ENCODE data around the gene B3GNT3.

Gene B3GNT3

DNA sequence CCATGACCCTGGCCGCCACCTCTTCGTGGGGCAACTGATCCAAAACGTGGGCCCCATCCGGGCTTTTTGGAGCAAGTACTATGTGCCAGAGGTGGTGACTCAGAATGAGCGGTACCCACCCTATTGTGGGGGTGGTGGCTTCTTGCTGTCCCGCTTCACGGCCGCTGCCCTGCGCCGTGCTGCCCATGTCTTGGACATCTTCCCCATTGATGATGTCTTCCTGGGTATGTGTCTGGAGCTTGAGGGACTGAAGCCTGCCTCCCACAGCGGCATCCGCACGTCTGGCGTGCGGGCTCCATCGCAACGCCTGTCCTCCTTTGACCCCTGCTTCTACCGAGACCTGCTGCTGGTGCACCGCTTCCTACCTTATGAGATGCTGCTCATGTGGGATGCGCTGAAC, 16.7 kb downstream of the B3GNT3 start:
- H3K9me3 ChIP-seq (replicated peaks; ENCODE audit: insufficient read depth, low read length): no peaks in the 10 kb centered on the region
- H2AFZ ChIP-seq (ENCODE audit: low read length): no peak overlapping the region
- no peak overlapping the region for H3K9ac ChIP-seq (ENCODE audit: low read length)
- H3K4me2 ChIP-seq (ENCODE audit: low read depth, low read length): no peak overlapping the region
- no peaks in the 10 kb centered on the region for H3K79me2 ChIP-seq (ENCODE audit: low read length)
- H3K4me1 ChIP-seq (ENCODE audit: low read length): no peaks in the 10 kb centered on the region
- no peak for DNase-seq
- no peaks in the 10 kb centered on the region for H3F3A ChIP-seq (ENCODE audit: insufficient read depth, low read length)
- no peaks in the 10 kb centered on the region for H3K9me2 ChIP-seq (replicated peaks; ENCODE audit: insufficient read depth, low read length)
- H3K4me3 ChIP-seq (ENCODE audit: low read length): no peak overlapping the region
- no peaks in the 10 kb centered on the region for H4K20me1 ChIP-seq (ENCODE audit: insufficient read depth, low read length)
- H3K27ac ChIP-seq (ENCODE audit: low read length): no peak overlapping the region
- H3K27me3 ChIP-seq (replicated peaks; ENCODE audit: insufficient read depth, low read length): peaks cover 65% of the 10 kb centered on the region
- no peaks in the 10 kb centered on the region for H3K36me3 ChIP-seq (replicated peaks; ENCODE audit: insufficient read depth, low read length)
- TF ChIP-seq EZH2 (optimal IDR thresholded peaks at IDR 0.05; ENCODE audit: low read depth, low read length) (no peak), EZH2phosphoT487 (IDR thresholded peaks at IDR 0.05; ENCODE audit: low read length) (no peak), CTCF (IDR thresholded peaks at IDR 0.05; ENCODE audit: low read length) (no peak)

DNA sequence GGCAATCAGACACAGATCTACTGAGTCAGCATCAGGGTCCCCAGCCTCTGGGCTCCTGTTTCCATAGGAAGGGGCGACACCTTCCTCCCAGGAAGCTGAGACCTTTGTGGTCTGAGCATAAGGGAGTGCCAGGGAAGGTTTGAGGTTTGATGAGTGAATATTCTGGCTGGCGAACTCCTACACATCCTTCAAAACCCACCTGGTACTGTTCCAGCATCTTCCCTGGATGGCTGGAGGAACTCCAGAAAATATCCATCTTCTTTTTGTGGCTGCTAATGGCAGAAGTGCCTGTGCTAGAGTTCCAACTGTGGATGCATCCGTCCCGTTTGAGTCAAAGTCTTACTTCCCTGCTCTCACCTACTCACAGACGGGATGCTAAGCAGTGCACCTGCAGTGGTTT, 17.2 kb downstream of the B3GNT3 start:
- no peaks in the 10 kb centered on the region for H3K79me2 ChIP-seq (ENCODE audit: low read length)
- no peaks in the 10 kb centered on the region for H3K36me3 ChIP-seq (replicated peaks; ENCODE audit: insufficient read depth, low read length)
- no peaks in the 10 kb centered on the region for H4K20me1 ChIP-seq (ENCODE audit: insufficient read depth, low read length)
- H3K27ac ChIP-seq (ENCODE audit: low read length): no peak overlapping the region
- TF ChIP-seq CTCF (IDR thresholded peaks at IDR 0.05; ENCODE audit: low read length): no peak
- no peak for TF ChIP-seq EZH2phosphoT487 (IDR thresholded peaks at IDR 0.05; ENCODE audit: low read length)
- no peak for TF ChIP-seq EZH2 (optimal IDR thresholded peaks at IDR 0.05; ENCODE audit: low read depth, low read length)
- no peaks in the 10 kb centered on the region for H3K4me1 ChIP-seq (ENCODE audit: low read length)
- no peak overlapping the region for H2AFZ ChIP-seq (ENCODE audit: low read length)
- no peaks in the 10 kb centered on the region for H3K9me3 ChIP-seq (replicated peaks; ENCODE audit: insufficient read depth, low read length)
- no peaks in the 10 kb centered on the region for H3F3A ChIP-seq (ENCODE audit: insufficient read depth, low read length)
- H3K4me2 ChIP-seq (ENCODE audit: low read depth, low read length): no peak overlapping the region
- no peak overlapping the region for H3K9ac ChIP-seq (ENCODE audit: low read length)
- DNase-seq: no peak
- no peaks in the 10 kb centered on the region for H3K9me2 ChIP-seq (replicated peaks; ENCODE audit: insufficient read depth, low read length)
- H3K4me3 ChIP-seq (ENCODE audit: low read length): no peak overlapping the region
- peaks cover 61% of the 10 kb centered on the region for H3K27me3 ChIP-seq (replicated peaks; ENCODE audit: insufficient read depth, low read length)

GRCh38 chr19:17817668-17818363, 22.9 kb downstream of the B3GNT3 start:
- H3K4me2 ChIP-seq (ENCODE audit: low read depth, low read length): no peak overlapping the region
- no peaks in the 10 kb centered on the region for H3F3A ChIP-seq (ENCODE audit: insufficient read depth, low read length)

More at GRCh38 chr19:17817668-17818363, 22.9 kb downstream of the B3GNT3 start:
- no peaks in the 10 kb centered on the region for H4K20me1 ChIP-seq (ENCODE audit: insufficient read depth, low read length)
- H3K9me3 ChIP-seq (replicated peaks; ENCODE audit: insufficient read depth, low read length): no peaks in the 10 kb centered on the region
- no peak overlapping the region for H3K9ac ChIP-seq (ENCODE audit: low read length)
- no peak overlapping the region for H3K4me3 ChIP-seq (ENCODE audit: low read length)
- TF ChIP-seq EZH2phosphoT487 (IDR thresholded peaks at IDR 0.05; ENCODE audit: low read length): no peak
- no peak for TF ChIP-seq EZH2 (optimal IDR thresholded peaks at IDR 0.05; ENCODE audit: low read depth, low read length)
- TF ChIP-seq CTCF (IDR thresholded peaks at IDR 0.05; ENCODE audit: low read length): no peak
- no peaks in the 10 kb centered on the region for H3K4me1 ChIP-seq (ENCODE audit: low read length)
- no peaks in the 10 kb centered on the region for H3K9me2 ChIP-seq (replicated peaks; ENCODE audit: insufficient read depth, low read length)
- H3K27ac ChIP-seq (ENCODE audit: low read length): no peak overlapping the region
- H2AFZ ChIP-seq (ENCODE audit: low read length): no peak overlapping the region
- DNase-seq: no peak
- no peaks in the 10 kb centered on the region for H3K36me3 ChIP-seq (replicated peaks; ENCODE audit: insufficient read depth, low read length)
- H3K79me2 ChIP-seq (ENCODE audit: low read length): no peaks in the 10 kb centered on the region
- peaks cover 16% of the 10 kb centered on the region for H3K27me3 ChIP-seq (replicated peaks; ENCODE audit: insufficient read depth, low read length)

Measured in MM.1S (cell line).